Duodenal mucosa (tissue), 2 donors: ENCODE measurements around the gene POLDIP3.
"Not testable (repeated sequence)": the region's sequence is repeated elsewhere in the genome, so short reads cannot be mapped to it uniquely, and the experiment has no call there.

Experiments used
- H3K27ac ChIP-seq: one replicate; pipeline ENCODE4 v1.7.0; 2013; ENCODE audit warnings: low read depth, low read length
- H3K27me3 ChIP-seq, 2 donors: one replicate each; pipeline ENCODE4 v1.7.0; 2013; ENCODE audit warnings: low read length in 2 of 2, control low read depth in 1 of 2; ENCODE audit not compliant: insufficient read depth in 2 of 2, control insufficient read depth in 1 of 2
- H3K36me3 ChIP-seq, 2 donors: one replicate each; pipeline ENCODE4 v1.7.0; 2013; ENCODE audit warnings: low read length in 2 of 2, control low read depth in 1 of 2; ENCODE audit not compliant: insufficient read depth in 2 of 2, control insufficient read depth in 1 of 2
- H3K4me1 ChIP-seq, 2 donors: one replicate each; pipeline ENCODE4 v1.7.0; 2013; ENCODE audit warnings: low read length in 2 of 2, control low read depth in 1 of 2; ENCODE audit not compliant: insufficient read depth in 2 of 2, control insufficient read depth in 1 of 2
- H3K4me3 ChIP-seq, 2 donors: one replicate each; pipeline ENCODE4 v1.7.0; 2013; ENCODE audit warnings: low read length in 2 of 2, low read depth in 1 of 2
- H3K9ac ChIP-seq, 2 donors: one replicate each; pipeline ENCODE4 v1.7.0; 2013; ENCODE audit warnings: low read length in 2 of 2, low read depth in 1 of 2
- H3K9me3 ChIP-seq, 2 donors: one replicate each; pipeline ENCODE4 v1.7.0; 2013; ENCODE audit warnings: low read length in 2 of 2, control low read depth in 1 of 2; ENCODE audit not compliant: control insufficient read depth in 1 of 2

The POLDIP3 gene

GRCh38 chr22:42587588-42588175 lies 27.0 kb downstream of the POLDIP3 start:
- Histone ChIP-seq H3K36me3 (peaks cover 29 to 85% of the 10 kb centered on the region in 2 donors), H3K4me1 (no peaks in the 10 kb centered on the region), H3K9me3 (no peaks in the 10 kb centered on the region), H3K4me3 (no peak overlapping the region), H3K27ac (no peak overlapping the region), H3K9ac (no peak overlapping the region), H3K27me3 (no peaks in the 10 kb centered on the region)

DNA sequence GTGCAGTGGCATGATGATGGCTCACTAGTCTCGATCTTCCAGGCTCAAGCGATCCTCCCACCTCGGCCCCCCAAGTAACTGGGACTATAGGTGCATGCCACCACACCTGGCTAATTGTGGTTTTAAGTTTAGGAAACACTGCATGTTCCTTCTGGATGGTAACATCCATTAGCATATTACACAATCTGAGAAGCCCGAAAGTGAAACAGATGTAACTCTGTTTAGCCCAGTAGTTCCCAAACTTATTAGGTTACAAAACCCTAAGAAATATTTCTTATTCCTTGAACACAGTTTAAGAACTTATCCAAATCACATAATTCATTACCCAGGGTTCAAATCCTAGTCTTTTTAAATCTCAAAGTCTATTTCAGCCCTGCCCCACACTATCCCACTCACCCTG lies 28.3 kb downstream of the POLDIP3 start:
- Histone ChIP-seq H3K9ac (no peak overlapping the region), H3K9me3 (no peaks in the 10 kb centered on the region), H3K4me1 (peaks cover 4 to 6% of the 10 kb centered on the region in 2 donors), H3K36me3 (peaks cover 23 to 72% of the 10 kb centered on the region in 2 donors), H3K4me3 (no peak overlapping the region), H3K27ac (no peak overlapping the region), H3K27me3 (no peaks in the 10 kb centered on the region)

DNA sequence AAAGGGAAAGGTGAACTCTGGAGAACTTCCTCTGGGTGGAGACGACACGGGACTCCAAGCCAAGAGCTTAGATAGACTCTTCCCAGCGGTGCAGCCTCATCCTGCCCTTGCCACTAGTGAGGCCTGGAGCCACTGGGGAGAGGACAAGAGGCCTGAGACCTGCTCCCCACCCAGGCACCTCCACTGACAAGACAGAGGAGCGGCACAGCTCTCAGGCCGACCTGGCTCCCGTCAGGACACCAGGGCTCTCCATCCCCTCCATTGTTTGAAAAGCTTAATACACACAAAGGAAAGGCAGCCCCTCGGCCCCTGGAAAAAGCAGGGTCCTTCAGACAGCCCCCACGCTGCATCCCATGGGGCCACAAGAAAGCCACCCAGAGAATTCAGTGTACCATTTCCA lies 29.6 kb downstream of the POLDIP3 start:
- peaks cover 4 to 6% of the 10 kb centered on the region in 2 donors for H3K4me1 ChIP-seq
- H3K4me3 ChIP-seq: no peak overlapping the region
- H3K36me3 ChIP-seq: peaks cover 20 to 62% of the 10 kb centered on the region in 2 donors
- no peak overlapping the region for H3K27ac ChIP-seq
- no peaks in the 10 kb centered on the region for H3K9me3 ChIP-seq
- no peak overlapping the region for H3K9ac ChIP-seq
- H3K27me3 ChIP-seq: no peaks in the 10 kb centered on the region

DNA sequence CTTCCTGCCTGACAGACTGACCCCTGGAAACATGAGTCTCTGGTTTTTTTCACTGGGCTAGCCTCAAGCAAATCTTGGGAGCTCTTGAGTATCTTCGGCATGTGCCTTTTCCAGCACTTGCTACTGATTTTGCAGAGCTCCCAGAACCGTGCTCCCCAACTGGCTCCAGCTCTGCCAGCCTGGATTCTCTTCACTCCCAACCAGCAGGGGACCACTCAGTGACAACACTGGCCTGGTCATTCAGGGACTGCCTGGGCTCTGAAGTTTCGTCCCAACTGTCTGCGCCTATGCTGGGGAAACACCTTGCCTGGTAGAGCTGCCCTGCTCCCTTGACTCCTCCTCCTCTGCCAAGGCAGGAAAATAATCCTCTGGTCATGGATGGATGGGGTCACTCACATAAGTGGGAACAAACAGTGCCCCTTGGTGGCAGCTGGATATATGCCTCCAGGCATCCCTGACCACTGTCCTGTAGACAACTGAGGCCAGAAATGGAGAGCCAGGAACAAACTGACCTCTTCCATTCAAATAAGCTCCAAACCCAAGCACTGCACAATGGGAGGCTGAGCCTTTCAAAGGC lies 30.2 kb downstream of the POLDIP3 start:
- Histone ChIP-seq H3K27ac (no peak overlapping the region), H3K27me3 (no peaks in the 10 kb centered on the region), H3K36me3 (peaks cover 20 to 59% of the 10 kb centered on the region in 2 donors), H3K9ac (no peak overlapping the region), H3K4me1 (peaks cover 4 to 6% of the 10 kb centered on the region in 2 donors), H3K4me3 (no peak overlapping the region), H3K9me3 (no peaks in the 10 kb centered on the region)

DNA sequence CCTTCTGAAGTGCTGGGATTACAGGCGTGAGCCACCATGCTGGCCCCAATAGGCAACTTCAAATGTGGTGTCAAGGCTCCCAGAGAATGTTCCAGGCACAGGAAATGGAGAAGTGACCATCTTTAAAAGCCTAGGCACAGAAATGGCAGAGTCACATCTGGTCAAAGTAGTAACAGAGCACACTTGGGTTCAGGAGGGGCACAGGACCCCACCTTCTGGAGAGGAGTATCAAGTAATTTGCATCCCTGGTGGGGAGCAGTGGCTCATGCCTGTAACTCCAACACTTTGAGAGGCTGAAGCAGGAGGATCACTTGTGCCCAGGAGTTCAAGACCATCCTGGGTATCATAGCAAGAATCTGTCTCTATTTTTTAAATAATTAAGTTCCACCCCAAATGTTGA lies 31.7 kb downstream of the POLDIP3 start:
- H3K27me3 ChIP-seq: no peaks in the 10 kb centered on the region
- peaks cover 20 to 56% of the 10 kb centered on the region in 2 donors for H3K36me3 ChIP-seq
- no peak overlapping the region for H3K4me3 ChIP-seq

GRCh38 chr22:42581762-42582716 lies 32.6 kb downstream of the POLDIP3 start:
- no peak overlapping the region for H3K27ac ChIP-seq
- no peaks in the 10 kb centered on the region for H3K9me3 ChIP-seq
- H3K27me3 ChIP-seq: no peaks in the 10 kb centered on the region
- H3K9ac ChIP-seq: peak overlapping the region; percentile 51 to 59
- peak overlapping the region; percentile 37 to 77 for H3K4me3 ChIP-seq
- peaks cover 4 to 6% of the 10 kb centered on the region in 2 donors for H3K4me1 ChIP-seq
- peaks cover 17 to 54% of the 10 kb centered on the region in 2 donors for H3K36me3 ChIP-seq

More for the DNA sequence above, 31.7 kb downstream of the POLDIP3 start:
- Histone ChIP-seq H3K27ac (no peak overlapping the region), H3K9me3 (no peaks in the 10 kb centered on the region), H3K9ac (no peak overlapping the region), H3K4me1 (peaks cover 4 to 6% of the 10 kb centered on the region in 2 donors)

DNA sequence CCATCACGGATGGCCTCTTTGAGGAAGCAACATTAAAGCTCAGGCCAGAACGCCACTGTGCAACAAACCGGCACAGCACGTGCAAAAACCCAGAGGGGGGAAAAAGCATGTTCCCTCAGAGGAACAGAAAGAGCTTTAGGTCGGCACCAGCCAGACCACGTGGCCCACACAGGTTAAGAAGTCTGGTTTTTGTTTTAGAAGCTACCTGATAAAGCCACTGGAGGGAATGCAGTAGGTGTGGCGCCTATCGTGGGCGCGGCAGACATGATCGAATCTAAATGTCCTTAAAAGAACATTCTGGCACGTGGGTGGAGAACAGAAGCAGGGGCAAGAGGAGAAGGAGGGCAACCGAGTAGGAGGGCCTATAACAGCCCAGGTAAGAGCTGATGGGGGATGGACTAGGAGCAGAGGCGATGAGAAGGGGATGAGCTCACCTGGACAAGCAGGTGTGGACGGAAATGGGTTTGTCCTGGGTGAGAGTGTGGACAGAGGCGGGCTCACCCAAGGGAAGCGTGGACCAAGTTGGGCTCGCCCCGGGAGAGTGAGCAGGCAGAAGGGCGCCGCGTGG lies 33.4 kb downstream of the POLDIP3 start:
- H3K4me1 ChIP-seq, H3K27ac ChIP-seq, H3K9me3 ChIP-seq, H3K27me3 ChIP-seq: not testable (repeated sequence)
- Histone ChIP-seq H3K4me3 (peak overlapping the region; percentile 37 to 77), H3K9ac (peak overlapping the region; percentile 51 to 59), H3K36me3 (peaks cover 11 to 47% of the 10 kb centered on the region in 2 donors)

DNA sequence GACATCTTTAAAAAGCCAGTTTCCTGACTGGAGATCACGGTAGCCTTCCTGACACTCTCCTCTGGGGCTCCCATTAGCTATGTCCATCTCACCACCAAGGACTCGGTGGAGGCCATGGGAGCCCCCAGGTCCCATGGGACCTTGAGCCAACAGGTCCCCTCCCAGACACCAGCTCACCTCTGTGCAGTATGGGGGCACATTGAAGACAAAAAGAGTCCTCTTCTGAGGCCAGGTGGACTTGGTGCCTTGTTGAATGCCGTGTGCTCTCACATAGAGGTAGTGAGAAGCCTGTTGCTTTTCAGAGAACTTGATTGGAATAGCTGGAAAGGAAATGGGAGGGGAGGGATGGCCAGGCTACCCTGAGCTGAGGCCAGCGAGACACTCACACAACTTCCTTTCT lies 34.6 kb downstream of the POLDIP3 start:
- H3K4me3 ChIP-seq, H3K4me1 ChIP-seq, H3K9ac ChIP-seq, H3K27ac ChIP-seq, H3K9me3 ChIP-seq, H3K27me3 ChIP-seq: not testable (repeated sequence)
- peaks cover 4 to 35% of the 10 kb centered on the region in 2 donors for H3K36me3 ChIP-seq

DNA sequence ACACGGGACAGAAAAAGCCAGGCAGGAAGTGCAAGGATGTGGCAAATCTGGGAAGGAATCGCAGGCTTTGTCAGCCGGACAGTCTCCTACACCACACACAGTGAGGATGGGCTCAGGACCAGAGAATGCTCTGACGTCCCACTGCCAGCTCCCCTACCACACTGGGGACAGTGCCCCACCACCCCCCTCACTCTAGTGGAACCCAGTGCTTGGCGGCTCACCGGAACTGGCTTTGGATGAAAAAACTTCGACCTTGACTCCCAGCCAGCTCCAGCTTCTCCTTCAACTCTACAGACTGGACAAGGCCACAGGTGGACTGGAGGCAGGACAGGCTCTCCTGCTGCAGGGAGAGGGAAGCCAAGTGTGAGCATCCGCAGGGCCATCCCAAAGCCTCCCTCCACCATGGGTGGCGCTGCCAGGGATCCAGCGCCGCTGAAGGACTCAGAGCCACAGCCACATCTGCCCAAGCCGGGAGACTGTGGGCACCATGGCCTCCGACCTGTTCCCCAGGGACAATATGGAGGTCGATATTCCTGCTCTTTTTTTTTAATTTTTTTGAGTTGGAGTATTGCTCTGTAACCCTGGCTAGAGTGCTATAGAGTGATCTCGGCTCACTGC lies 37.0 kb downstream of the POLDIP3 start:
- Histone ChIP-seq H3K9ac (no peak overlapping the region), H3K4me3 (no peak overlapping the region), H3K36me3 (peaks cover 4 to 23% of the 10 kb centered on the region in 2 donors), H3K27me3 (no peaks in the 10 kb centered on the region), H3K4me1 (peaks cover 4 to 6% of the 10 kb centered on the region in 2 donors), H3K9me3 (no peaks in the 10 kb centered on the region), H3K27ac (no peak overlapping the region)
